Heart right ventricle (tissue), 16 donors: ENCODE results near the gene PIP4K2A. TPM values are rescaled to one million over a fixed set of nuclear protein-coding genes. Genes with fewer than 3 reads are reported as not detected.

Source experiments
- ATAC-seq, 8 donors: fragments of 200-7000 bp; cut with Tn5 transposase; one replicate each; pipeline ENCODE4 v1.9.1; 2020; ENCODE audit warnings: mild to moderate bottlenecking in 8 of 8, moderate library complexity in 8 of 8, moderate number of reproducible peaks in 1 of 8
- DNase-seq, 2 donors: peaks; one replicate each; pipeline ENCODE4 v3.0.0-alpha.2; 2020
- H3K27ac ChIP-seq, 10 donors: fragments of 200-600 bp; sonication (generic) in 2 of 10; one replicate each; pipeline versions ENCODE4 v1.5.0 to v1.8.0; 2020 to 2022; ENCODE audit warnings: mild to moderate bottlenecking in 3 of 10
- H3K27me3 ChIP-seq, 7 donors: fragments of 200-600 bp; one replicate each; pipeline ENCODE4 v1.8.0; 2021 to 2022; ENCODE audit warnings: mild to moderate bottlenecking in 2 of 7
- H3K36me3 ChIP-seq, 9 donors: fragments of 200-600 bp; sonication (generic) in 1 of 9; one replicate each; pipeline versions ENCODE4 v1.5.0 to v1.8.0; 2020 to 2022; ENCODE audit warnings: mild to moderate bottlenecking in 2 of 9
- H3K4me1 ChIP-seq, 9 donors: fragments of 200-600 bp; sonication (generic) in 1 of 9; one replicate each; pipeline versions ENCODE4 v1.5.0 to v1.8.0; 2020 to 2022; ENCODE audit warnings: mild to moderate bottlenecking in 4 of 9
- H3K4me3 ChIP-seq, 10 donors: fragments of 200-600 bp; sonication (generic) in 2 of 10; one replicate each; pipeline versions ENCODE4 v1.5.0 to v1.8.0; 2020 to 2022; ENCODE audit warnings: mild to moderate bottlenecking in 7 of 10, moderate library complexity in 2 of 10
- H3K9me3 ChIP-seq, 11 donors: fragments of 200-600 bp in 10 of 11; sonication (generic) in 2 of 11; one replicate each; pipeline versions ENCODE4 v1.5.0 to v1.8.0; 2013 to 2022; ENCODE audit warnings: mild to moderate bottlenecking in 2 of 11, control low read depth in 1 of 11, moderate library complexity in 1 of 11
- WGBS, 2 donors: extraction: QIAGEN DNeasy Blood & Tissue Kit; methylation state at CpG; one replicate each; pipeline ENCODE4 v1.1.7; 2013; ENCODE audit warnings: inconsistent platforms in 1 of 2; 5-methylcytosine and 5-hydroxymethylcytosine counted together
- intact Hi-C, 10 donors: fragments of 100-400 bp; cut with DNase I; formaldehyde crosslinking; loops; one replicate each; pipeline versions ENCODE4 v1.11.1 to v1.14.2; 2022
- polyA plus RNA-seq, 2 donors: library from polyadenylated mRNA; stranded (reverse); fragments of 200-250 nt; gene quantifications; one replicate each; pipeline ENCODE4 v1.2.3, GENCODE V29; 2013
- total RNA-seq, 10 donors: library from RNA; stranded (reverse); fragmentation: NEBNext Ultra II Directional in 3 of 10; extraction: Animal tissue kit (Norgen Biotek cat#: 25700) in 3 of 10; gene quantifications; one replicate each; pipeline versions ENCODE4 v1.2.1 to v1.2.4, GENCODE V29; 2021 to 2023
- TF ChIP-seq, protein P1 (sequence below), 9 donors: fragments of 200-600 bp; sonication (generic) in 2 of 9; IDR thresholded peaks; one replicate each; pipeline versions ENCODE4 v1.5.0 to v1.8.0; 2021 to 2022; ENCODE audit warnings: antibody characterized with exemption in 9 of 9, mild to moderate bottlenecking in 5 of 9, moderate library complexity in 1 of 9
- donor health status: Arrhythmogenic right ventricular cardiomyopathy.
- donor health status: ischemic (EF 13 %, LVEDD 7.1; RV severe dilation, severe dysfunction).
- donor health status: healthy with polysubstance abuse.
- donor health status: DM: no; HTN: yes; CAD: no.
- donor health status: DM: no; HTN: no; CAD: no.
- donor health status: ischemic (EF 25% LVEDD 6.9; RV normal size, moderate dysfunction).
- donor health status: ischemic (EF 25% LVEDD 5.7; RV mildly dilated, moderate dysfunction).
- donor health status: healthy.
- donor health status: DM: yes; HTN: yes; CAD: no.
- donor health status: Ischemic cardiomyopathy.
- donor health status: ischemic (EF 35%, LVEDD 5.7; RV mildly dilated, moderate dysfunction).
- donor health status: nonischemic (EF 11% LVEDD 7.7; RV severe dilation, severe dysfunction).
- donor health status: DM: yes; HTN: yes; CAD: no.
- donor health status: PGD.
- donor health status: ischemic (EF 29% LVEDD 5.4; RV normal size, mild dysfunction).
- donor health status: nonischemic (EF 23%, LVEDD 6.1; RV moderate dilation, normal function).

The PIP4K2A gene
- total and polyA plus RNA-seq, 12 donors: 6.0 to 29.1 (median 13.3) TPM

DNA sequence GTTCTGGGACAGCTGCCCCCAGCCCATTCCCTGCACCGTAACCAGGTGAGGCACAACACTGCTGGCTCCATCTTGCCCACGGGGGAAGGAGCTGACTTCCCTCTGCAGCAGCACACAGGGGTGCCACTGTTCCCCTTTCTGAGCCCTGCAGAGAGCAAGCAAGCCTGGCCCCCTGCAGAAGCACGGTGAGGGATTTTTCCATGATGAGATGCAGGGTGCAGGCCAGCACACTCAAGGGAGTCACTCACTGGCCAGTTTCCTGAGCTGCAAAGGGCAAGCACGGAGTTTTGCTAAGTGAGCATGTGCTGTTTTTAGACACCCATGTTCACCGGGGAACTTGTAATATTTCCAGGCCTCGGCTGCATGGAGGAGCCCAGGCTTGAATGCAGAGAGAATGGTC is 176.6 kb downstream of the PIP4K2A start:
- intact Hi-C loops: no loop called here
- WGBS, 2 donors: 52 to 65% methylated on average over 6 of the region's 6 CpGs
- DNase-seq: peak; percentile 35 to 63
- TF ChIP-seq, protein P1, sequence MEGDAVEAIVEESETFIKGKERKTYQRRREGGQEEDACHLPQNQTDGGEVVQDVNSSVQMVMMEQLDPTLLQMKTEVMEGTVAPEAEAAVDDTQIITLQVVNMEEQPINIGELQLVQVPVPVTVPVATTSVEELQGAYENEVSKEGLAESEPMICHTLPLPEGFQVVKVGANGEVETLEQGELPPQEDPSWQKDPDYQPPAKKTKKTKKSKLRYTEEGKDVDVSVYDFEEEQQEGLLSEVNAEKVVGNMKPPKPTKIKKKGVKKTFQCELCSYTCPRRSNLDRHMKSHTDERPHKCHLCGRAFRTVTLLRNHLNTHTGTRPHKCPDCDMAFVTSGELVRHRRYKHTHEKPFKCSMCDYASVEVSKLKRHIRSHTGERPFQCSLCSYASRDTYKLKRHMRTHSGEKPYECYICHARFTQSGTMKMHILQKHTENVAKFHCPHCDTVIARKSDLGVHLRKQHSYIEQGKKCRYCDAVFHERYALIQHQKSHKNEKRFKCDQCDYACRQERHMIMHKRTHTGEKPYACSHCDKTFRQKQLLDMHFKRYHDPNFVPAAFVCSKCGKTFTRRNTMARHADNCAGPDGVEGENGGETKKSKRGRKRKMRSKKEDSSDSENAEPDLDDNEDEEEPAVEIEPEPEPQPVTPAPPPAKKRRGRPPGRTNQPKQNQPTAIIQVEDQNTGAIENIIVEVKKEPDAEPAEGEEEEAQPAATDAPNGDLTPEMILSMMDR (IDR thresholded peaks at IDR 0.05): no peak
- Histone ChIP-seq H3K4me3 (no peak overlapping the region), H3K36me3 (peaks cover 0 to 88% (median 10%) of the 10 kb centered on the region in 9 donors), H3K27me3 (no peaks in the 10 kb centered on the region), H3K4me1 (peaks cover 0 to 21% (median 8%) of the 10 kb centered on the region in 9 donors), H3K27ac (peak overlapping the region in 6 of 10 donors; percentile 41 to 61 (median 50)), H3K9me3 (no peaks in the 10 kb centered on the region)
- peak; percentile 50 to 92 (median 88) for ATAC-seq

DNA sequence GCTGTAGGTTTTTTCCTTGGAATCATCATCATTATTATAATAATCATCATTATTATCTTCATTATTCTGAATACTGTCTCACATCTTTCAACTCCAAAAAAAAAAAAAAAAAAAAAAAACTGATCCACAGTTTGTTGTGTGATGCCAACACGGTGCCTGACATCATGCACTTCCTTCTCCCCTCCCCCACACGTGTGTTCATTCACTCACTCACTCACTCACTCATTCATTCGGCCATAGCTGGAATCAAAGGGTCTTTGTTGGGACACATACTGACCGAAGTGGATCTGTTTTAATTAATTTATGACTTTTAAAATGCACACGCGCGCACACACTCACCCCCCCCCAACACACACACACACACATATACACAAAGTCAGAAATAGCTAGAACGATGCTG is 177.8 kb downstream of the PIP4K2A start:
- Histone ChIP-seq H3K9me3 (no peaks in the 10 kb centered on the region), H3K4me3 (no peak overlapping the region), H3K27me3 (no peaks in the 10 kb centered on the region), H3K36me3 (peaks cover 0 to 76% (median 10%) of the 10 kb centered on the region in 9 donors), H3K27ac (no peak overlapping the region), H3K4me1 (peaks cover 0 to 17% (median 8%) of the 10 kb centered on the region in 9 donors)
- 89 to 93% methylated on average over 8 of the region's 8 CpGs for WGBS, 2 donors
- intact Hi-C loops: no loop called here
- TF ChIP-seq, protein P1 (IDR thresholded peaks at IDR 0.05): no peak
- ATAC-seq: no peak
- no peak for DNase-seq

DNA sequence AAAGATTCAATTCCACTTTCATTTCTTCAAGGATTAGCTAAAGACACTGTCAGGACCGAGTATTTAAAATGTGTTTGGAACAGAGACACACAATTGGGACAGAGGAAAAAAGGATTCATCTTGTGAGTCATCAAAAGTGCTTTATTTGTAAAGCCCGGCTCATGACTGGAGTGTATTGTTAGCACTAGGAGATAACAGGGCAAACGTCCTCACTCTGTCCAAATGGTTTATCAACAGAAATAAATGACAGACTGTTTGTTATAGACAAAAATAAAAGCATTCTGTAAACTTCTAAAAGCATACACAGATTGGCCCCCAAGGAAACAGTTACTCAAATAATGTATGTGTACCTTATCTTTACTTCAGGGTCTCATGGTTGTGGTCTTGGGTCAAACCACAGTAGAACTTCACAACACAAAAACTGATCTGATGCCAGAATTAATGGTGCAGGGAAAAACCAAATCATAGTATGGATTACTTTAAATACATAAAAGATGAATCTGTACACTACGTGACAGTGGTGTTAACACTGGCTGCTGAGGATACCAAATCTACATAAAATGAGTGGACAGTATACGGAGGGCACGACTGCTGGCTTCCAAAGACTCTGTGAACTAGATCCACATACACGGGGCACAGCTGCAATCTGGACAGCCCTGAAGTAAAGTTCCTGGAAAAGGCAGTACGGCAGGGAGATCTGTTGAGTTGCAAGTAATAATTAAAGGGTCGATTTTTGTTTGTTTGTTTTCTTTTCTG is 179.4 kb downstream of the PIP4K2A start:
- TF ChIP-seq, protein P1 (IDR thresholded peaks at IDR 0.05): no peak
- 71% methylated on average over 9 of the region's 9 CpGs for WGBS, 2 donors
- H3K36me3 ChIP-seq: peaks cover 0 to 60% (median 1%) of the 10 kb centered on the region in 9 donors
- no peak overlapping the region for H3K4me3 ChIP-seq
- H3K4me1 ChIP-seq: peaks cover 0 to 17% (median 8%) of the 10 kb centered on the region in 9 donors
- ATAC-seq (peak in 4 of 8 donors; percentile 52 to 79 (median 74)), DNase-seq (no peak)
- intact Hi-C loops: no loop called here
- H3K27ac ChIP-seq: peak overlapping the region in 4 of 10 donors; percentile 27 to 56 (median 34)
- no peaks in the 10 kb centered on the region for H3K27me3 ChIP-seq
- peaks cover 0 to 6% (median 0%) of the 10 kb centered on the region in 11 donors for H3K9me3 ChIP-seq

DNA sequence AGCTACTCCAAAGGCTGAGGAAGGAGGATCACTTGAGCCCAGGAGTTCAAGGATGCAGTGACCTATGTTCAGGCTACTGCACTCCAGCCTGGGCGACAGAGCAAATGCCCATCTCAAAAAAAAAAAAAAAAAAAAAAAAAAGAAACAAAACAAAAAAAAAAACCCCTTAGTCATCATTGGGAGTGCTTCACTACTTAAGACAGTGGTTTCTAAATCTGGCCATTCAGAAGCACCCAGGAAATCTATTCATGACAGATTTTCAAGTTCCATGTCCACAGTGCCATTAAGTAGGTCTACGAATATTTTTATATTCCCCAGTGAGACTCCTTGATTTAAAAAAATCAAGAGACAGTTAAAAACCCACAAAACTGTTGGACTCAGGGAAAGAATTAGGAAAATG is 182.9 kb downstream of the PIP4K2A start:
- intact Hi-C loops: no loop called here
- Histone ChIP-seq H3K4me3 (no peak overlapping the region), H3K36me3 (peaks cover 0 to 24% (median 0%) of the 10 kb centered on the region in 9 donors), H3K4me1 (peaks cover 0 to 6% (median 3%) of the 10 kb centered on the region in 9 donors), H3K27ac (no peak overlapping the region), H3K27me3 (no peaks in the 10 kb centered on the region), H3K9me3 (peaks cover 0 to 27% (median 0%) of the 10 kb centered on the region in 11 donors)
- TF ChIP-seq, protein P1 (IDR thresholded peaks at IDR 0.05): no peak
- 79 to 93% methylated on average over 2 of the region's 2 CpGs for WGBS, 2 donors
- ATAC-seq: no peak
- no peak for DNase-seq
